GM12801 (cell line): Measurements from ENCODE around the gene ZNF215.

Source experiments
- TF ChIP-seq, protein P1 (sequence below): IDR thresholded peaks from one replicate; pipeline ENCODE4 v1.5.1; 2011; ENCODE audit warnings: control low read depth; ENCODE audit not compliant: insufficient read length; ENCODE audit errors: extremely low read depth

Gene ZNF215

DNA sequence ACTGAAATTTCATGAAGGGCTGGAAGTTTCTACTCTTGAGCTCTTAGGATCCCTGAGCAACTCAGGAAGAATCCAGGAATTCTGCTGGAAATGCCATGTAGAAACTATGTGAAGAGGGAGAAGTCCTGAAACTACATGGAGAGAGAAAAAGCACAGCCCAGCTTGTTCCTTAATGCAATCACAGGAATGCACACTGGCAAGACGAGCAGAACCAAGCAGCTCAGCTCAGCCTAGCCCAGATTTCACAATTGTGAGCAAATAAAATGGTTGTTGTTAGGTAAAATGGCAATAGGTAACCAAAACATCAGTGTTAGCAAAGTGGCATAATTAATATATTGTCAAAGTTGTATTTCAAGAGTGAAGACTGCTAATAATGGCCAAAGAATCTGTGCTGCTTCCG lies 65.8 kb downstream of the ZNF215 start:
- TF ChIP-seq, protein P1, sequence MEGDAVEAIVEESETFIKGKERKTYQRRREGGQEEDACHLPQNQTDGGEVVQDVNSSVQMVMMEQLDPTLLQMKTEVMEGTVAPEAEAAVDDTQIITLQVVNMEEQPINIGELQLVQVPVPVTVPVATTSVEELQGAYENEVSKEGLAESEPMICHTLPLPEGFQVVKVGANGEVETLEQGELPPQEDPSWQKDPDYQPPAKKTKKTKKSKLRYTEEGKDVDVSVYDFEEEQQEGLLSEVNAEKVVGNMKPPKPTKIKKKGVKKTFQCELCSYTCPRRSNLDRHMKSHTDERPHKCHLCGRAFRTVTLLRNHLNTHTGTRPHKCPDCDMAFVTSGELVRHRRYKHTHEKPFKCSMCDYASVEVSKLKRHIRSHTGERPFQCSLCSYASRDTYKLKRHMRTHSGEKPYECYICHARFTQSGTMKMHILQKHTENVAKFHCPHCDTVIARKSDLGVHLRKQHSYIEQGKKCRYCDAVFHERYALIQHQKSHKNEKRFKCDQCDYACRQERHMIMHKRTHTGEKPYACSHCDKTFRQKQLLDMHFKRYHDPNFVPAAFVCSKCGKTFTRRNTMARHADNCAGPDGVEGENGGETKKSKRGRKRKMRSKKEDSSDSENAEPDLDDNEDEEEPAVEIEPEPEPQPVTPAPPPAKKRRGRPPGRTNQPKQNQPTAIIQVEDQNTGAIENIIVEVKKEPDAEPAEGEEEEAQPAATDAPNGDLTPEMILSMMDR: no peak

DNA sequence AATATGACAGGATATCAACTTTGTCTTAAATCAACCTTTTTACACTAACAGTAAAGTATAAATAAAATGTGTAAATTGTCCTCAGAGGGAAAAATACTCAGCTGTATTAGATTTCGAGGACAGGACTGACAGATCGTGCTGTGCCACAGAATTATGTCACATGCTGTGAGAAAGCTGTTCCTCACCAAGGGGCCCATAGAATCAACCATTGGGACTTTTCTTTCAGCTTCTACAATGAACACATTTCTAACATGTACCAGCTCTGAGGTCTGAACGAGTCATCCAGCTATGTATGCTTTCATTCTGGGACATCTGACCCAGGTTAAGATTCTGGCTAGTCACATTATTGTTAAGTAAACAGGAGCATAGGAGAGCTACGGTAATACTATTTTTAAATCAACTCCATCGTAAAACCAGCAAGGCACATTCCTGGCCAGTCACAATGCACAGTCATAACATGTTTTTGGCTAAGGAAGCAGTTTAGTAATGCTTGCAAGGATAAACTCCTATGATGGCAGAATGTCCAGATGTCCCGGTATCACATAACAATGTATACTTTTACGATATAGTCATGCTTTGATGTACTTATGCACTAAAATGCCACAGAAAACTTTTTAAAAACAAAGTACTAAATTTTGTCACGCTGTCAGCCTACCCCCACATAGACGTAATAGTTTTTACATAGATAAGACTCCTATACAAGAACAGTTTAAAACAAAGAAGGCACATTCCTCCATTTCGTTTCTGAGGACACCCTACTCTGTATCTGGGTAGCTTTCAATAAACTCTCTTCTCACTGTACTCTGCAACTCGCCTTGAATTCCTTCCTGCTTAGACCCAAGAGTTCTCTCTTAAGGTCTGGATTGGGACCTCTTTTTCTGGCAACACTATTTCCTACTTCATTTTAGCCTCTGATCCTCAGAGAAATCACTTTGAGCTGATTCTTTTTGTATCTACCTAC lies 66.5 kb downstream of the ZNF215 start:
- TF ChIP-seq, protein P1: no peak

DNA sequence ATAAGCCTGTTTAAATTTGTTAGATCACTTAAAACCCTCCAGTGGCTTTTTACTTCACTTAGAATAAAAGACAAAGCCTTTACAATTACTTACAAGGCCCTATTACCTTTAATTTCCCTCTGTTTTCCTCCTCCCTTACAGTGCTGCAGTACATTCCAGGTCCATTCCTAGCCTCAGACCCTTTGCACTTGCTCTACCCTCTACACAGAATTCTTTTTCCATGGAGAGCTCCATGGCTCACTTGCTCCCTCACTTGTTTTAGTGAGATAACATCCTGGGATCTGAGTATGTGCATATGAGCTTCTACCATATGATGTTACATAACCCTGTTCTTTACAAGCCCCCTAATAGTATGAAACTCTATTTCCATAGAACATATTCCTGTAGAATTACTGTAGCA lies 69.5 kb downstream of the ZNF215 start:
- TF ChIP-seq, protein P1: no peak

DNA sequence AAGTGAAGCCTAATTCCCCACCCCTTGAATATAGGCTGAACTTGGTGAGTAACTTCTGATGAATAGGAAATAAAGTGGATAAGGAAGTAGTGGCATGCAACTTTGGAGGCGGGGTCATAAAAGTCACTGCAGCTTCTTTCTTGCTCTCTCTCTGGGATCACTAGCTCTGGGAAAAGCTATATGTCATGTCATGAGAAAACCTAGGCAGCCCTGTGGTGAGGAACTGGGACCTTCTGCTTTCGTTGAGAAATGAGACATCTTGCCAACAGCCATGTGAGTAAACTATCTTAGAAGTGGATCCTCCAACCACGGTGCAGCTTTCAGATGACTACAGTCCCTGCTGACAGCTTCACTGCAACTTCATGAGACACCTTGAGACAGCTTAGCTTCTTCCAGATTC lies 78.3 kb downstream of the ZNF215 start:
- TF ChIP-seq, protein P1: no peak
